GM10847 (cell line): Measurements from ENCODE around the gene PPP4C.

Experiments
- POLR2A ChIP-seq: IDR thresholded peaks from 2 replicates; pipeline ENCODE4 v1.6.1; 2011; ENCODE audit not compliant: insufficient read length; ENCODE audit errors: extremely low read depth

Gene PPP4C

DNA sequence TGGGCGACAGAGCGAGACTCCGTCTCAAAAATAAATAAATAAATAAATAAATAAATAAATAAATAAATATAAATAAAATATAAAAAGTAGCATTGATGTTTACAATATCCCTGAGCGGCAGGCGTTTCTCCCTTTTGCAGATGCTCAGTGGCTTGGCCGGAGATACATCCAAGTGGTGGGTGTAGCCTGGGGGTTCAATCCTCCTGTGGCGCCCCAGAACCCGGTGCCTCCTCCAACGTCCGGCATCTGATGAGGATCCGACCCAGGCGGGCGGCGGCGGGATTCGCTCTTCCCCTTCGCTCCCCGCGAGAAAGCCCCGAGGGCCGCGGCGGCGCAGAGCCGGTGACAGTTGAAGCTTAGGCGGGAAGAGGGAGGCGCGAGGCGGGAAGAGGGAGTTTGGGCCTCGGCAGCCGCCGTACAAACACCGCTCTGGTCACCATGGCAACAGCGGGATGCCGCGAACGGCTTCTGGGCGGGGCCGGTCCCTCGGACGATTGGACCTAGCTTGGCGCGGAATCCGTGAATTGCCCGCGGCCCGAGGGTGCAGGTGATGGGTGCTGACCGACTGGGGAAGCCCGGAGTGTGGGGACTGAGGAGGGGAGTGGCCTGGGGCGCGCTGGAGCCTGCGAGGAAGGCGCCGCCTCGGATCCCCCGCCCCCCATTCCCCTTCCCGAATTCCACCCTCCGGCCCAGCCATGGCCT is 23.0 kb upstream of the PPP4C start:
- TF ChIP-seq POLR2A = peak; percentile 22

- no peak for TF ChIP-seq POLR2A
Observed at GRCh38 chr16:30053376-30054015, 22.3 kb upstream of the PPP4C start.

GRCh38 chr16:30054451-30054850 is 21.3 kb upstream of the PPP4C start:
- no peak for TF ChIP-seq POLR2A

DNA sequence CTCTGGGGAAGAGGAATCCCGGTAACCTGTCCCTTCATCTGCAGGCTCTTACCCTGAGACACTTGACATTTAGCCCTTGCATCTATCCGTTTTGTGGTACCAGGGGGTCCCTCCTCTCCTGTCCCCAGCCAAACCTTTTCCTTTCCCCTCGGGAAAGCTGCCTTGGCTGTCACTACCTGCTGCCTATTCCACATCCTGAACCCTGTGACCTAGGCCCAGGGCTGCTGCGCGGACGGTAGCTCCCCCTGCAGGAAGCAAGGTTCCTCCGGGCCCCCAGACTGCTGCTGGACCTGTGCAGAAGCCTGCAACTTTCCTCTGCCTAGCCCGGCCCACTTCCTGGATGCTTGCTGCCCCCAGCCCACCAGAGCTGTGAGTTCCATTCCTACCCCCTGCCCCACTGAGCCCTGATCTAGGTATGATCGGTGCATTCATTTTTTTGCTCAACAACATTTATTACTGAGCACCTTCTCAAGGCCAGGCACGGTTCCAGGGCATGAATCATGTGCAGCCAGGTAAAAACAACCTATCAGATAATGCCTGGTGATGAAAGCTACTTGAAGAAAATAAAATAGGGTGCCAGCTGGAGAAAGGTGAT is 20.7 kb upstream of the PPP4C start:
- no peak for TF ChIP-seq POLR2A

- no peak for TF ChIP-seq POLR2A
Observed at GRCh38 chr16:30060346-30060745, 15.4 kb upstream of the PPP4C start.

DNA sequence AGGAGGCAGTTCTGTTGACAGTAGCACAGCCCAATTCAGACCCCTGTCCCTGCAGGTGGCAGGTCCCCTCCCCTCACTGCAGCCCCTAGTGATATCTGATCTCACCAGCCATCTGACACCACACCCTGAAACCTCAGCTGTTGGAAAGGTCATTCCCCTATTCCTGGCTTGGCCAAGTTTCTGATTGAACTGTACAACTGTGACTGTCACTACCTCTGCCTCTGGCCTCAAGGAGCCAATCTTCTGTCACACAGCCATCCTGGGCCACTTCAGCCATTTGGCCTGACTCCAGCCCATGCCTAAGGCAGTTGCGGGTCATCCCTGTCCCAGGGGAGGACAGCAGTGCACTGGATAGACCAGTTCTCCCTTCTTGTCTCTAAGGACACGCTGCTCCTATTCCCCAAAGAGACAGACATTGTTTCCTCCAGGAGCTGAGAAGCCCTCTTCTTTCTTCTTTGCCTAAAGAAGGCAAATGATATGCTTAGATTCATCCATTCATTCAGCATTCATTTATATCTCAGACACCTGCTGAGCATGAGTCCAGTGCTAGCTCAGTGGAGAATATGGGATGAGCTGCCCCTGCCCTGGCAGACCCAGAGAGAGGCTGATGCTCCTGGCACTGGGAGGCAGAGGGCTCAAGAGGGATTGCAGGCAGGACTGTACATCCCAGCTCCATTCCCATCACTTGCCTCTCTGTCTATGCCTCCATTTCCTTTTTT is 14.8 kb upstream of the PPP4C start:
- TF ChIP-seq POLR2A = no peak

GRCh38 chr16:30063278-30063892 is 12.4 kb upstream of the PPP4C start:
- TF ChIP-seq POLR2A = no peak

- peak; percentile 70 for TF ChIP-seq POLR2A
Observed at GRCh38 chr16:30063893-30064728, 11.7 kb upstream of the PPP4C start.

DNA sequence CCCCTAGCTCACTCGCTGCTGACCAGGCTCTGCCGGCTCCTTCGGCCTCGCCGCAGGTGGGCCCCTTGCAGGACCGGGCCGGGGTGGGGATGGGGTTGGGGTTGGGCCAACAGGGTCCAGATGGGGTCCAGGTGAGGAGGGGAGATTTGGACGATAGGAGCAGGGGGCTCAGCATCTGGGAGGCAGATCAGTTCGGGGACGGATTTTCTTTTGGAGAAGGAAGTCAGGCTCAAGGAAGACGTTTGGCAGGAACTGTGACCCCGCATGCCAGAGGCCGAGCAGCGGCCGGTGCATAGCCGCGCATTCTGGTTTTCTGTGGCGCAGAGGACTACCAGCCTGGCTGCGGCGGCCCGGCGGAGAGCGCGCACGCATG is 11.1 kb upstream of the PPP4C start:
- no peak for TF ChIP-seq POLR2A

GRCh38 chr16:30065102-30065942 is 10.5 kb upstream of the PPP4C start, which contains the start of gene ALDOA:
ALDOA (plus strand) TSS chr16:30065760; CDS start chr16:30066898, 1,138 bp downstream.
- TF ChIP-seq POLR2A = peak; percentile 86

- TF ChIP-seq POLR2A = no peak
Observed at GRCh38 chr16:30065943-30066760, 9.6 kb upstream of the PPP4C start.

DNA sequence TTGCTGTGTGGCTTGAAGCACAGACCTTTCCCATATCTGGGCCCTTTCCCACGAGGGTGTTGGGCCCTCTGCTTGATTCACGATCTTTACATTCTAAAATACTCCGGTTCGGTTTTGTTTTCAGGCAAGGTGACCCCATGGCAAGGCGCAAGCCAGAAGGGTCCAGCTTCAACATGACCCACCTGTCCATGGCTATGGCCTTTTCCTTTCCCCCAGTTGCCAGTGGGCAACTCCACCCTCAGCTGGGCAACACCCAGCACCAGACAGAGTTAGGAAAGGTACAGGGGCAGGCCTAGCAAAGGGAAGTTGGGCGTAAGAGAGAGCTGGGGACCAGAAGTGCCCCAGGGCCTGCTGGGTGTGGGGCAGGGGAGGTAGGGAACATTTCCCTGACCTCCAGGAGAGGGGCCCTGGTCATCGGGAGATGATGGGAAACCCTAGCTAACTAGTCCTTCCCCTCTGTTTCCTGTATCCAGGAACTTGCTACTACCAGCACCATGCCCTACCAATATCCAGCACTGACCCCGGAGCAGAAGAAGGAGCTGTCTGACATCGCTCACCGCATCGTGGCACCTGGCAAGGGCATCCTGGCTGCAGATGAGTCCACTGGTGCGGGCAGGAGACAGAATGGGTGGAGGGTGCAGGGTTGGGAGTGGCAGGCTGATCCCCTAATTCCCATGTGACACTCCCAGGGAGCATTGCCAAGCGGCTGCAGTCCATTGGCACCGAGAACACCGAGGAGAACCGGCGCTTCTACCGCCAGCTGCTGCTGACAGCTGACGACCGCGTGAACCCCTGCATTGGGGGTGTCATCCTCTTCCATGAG is 8.8 kb upstream of the PPP4C start:
- TF ChIP-seq POLR2A = no peak

DNA sequence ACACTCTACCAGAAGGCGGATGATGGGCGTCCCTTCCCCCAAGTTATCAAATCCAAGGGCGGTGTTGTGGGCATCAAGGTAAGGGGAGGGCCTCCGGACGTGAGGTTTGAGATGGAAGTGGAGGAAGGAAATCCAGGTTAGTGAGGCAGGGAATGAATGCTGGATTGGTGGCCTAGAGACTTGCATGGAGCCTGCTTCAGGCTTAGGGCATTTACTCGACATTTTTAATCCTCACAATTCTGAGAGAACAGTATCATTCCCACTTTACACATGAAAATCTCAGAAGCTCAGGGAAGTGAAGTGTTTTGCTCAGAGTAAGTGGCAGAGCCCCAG is 8.2 kb upstream of the PPP4C start:
- TF ChIP-seq POLR2A = no peak
